ENCODE results near the gene LAMB3. TPM values are rescaled to one million over a fixed set of nuclear protein-coding genes. Genes with fewer than 3 reads are reported as not detected.

LAMB3 gene
- total RNA-seq, 6 donors from 2014 or later: 26.2 to 146 (median 79.6) TPM

- H3K4me3 ChIP-seq: no peak overlapping the region
- H3K27me3 ChIP-seq: no peaks in the 10 kb centered on the region
- H3K4me1 ChIP-seq: no peaks in the 10 kb centered on the region
- no peaks in the 10 kb centered on the region for H3K36me3 ChIP-seq
- WGBS, 2 donors: 68 to 78% methylated on average over 3 of the region's 3 CpGs
- no peak for DNase-seq
- TF ChIP-seq CTCF (IDR thresholded peaks at IDR 0.05): no peak
- no peak for TF ChIP-seq POLR2A (IDR thresholded peaks at IDR 0.05)
- TF ChIP-seq POLR2AphosphoS5 (IDR thresholded peaks at IDR 0.05): no peak
- TF ChIP-seq EP300 (IDR thresholded peaks at IDR 0.05): no peak
- ATAC-seq (ENCODE audit: low FRiP score in 2 of 2): no peak
- H3K27ac ChIP-seq: no peak overlapping the region
- H3K9me3 ChIP-seq: no peaks in the 10 kb centered on the region
These were observed 81.5 kb downstream of the LAMB3 start for GRCh38 chr1:209570743-209571142.

GRCh38 chr1:209569455-209570207 lies 82.6 kb downstream of the LAMB3 start:
- ATAC-seq (ENCODE audit: low FRiP score in 2 of 2) (peak in 1 of 2 donors; percentile 72), DNase-seq (peak in 1 of 2 donors; percentile 73)
- TF ChIP-seq EP300 (IDR thresholded peaks at IDR 0.05) (no peak), POLR2AphosphoS5 (IDR thresholded peaks at IDR 0.05) (no peak), POLR2A (IDR thresholded peaks at IDR 0.05) (no peak), CTCF (IDR thresholded peaks at IDR 0.05) (peak in 5 of 6 experiments; percentile 58 to 86 (median 68))
- no peaks in the 10 kb centered on the region for H3K27me3 ChIP-seq
- no peaks in the 10 kb centered on the region for H3K9me3 ChIP-seq
- 10 to 11% methylated on average over 9 of the region's 9 CpGs for WGBS, 2 donors
- no peak overlapping the region for H3K27ac ChIP-seq
- H3K4me3 ChIP-seq: no peak overlapping the region
- no peaks in the 10 kb centered on the region for H3K4me1 ChIP-seq
- H3K36me3 ChIP-seq: no peaks in the 10 kb centered on the region

GRCh38 chr1:209567698-209568175 lies 84.5 kb downstream of the LAMB3 start:
- no peak for DNase-seq
- 9 to 18% methylated on average over 1 of the region's 1 CpG for WGBS, 2 donors
- no peaks in the 10 kb centered on the region for H3K4me1 ChIP-seq
- no peaks in the 10 kb centered on the region for H3K27me3 ChIP-seq
- no peak overlapping the region for H3K4me3 ChIP-seq
- no peaks in the 10 kb centered on the region for H3K9me3 ChIP-seq
- H3K36me3 ChIP-seq: no peaks in the 10 kb centered on the region
- no peak for ATAC-seq (ENCODE audit: low FRiP score in 2 of 2)
- TF ChIP-seq POLR2AphosphoS5 (IDR thresholded peaks at IDR 0.05) (no peak), POLR2A (IDR thresholded peaks at IDR 0.05) (no peak), CTCF (IDR thresholded peaks at IDR 0.05) (no peak), EP300 (IDR thresholded peaks at IDR 0.05) (no peak)
- H3K27ac ChIP-seq: no peak overlapping the region

- no peak for TF ChIP-seq POLR2A (IDR thresholded peaks at IDR 0.05)
- no peak for TF ChIP-seq POLR2AphosphoS5 (IDR thresholded peaks at IDR 0.05)
- TF ChIP-seq EP300 (IDR thresholded peaks at IDR 0.05): no peak
- TF ChIP-seq CTCF (IDR thresholded peaks at IDR 0.05): peak; percentile 46 to 77 (median 66)
- Histone ChIP-seq H3K4me1 (no peaks in the 10 kb centered on the region), H3K27me3 (no peaks in the 10 kb centered on the region), H3K4me3 (no peak overlapping the region), H3K9me3 (no peaks in the 10 kb centered on the region), H3K36me3 (no peaks in the 10 kb centered on the region), H3K27ac (no peak overlapping the region)
- DNase-seq (peak in 1 of 2 donors; percentile 79), ATAC-seq (ENCODE audit: low FRiP score in 2 of 2) (peak; percentile 82 to 89)
- WGBS, 2 donors: 35 to 36% methylated on average over 15 of the region's 15 CpGs
These were observed 86.2 kb downstream of the LAMB3 start for GRCh38 chr1:209565759-209566678.

Other genes with a start within 250 kb of the LAMB3 start
- gene CAMK1G, start 68.7 kb downstream of the LAMB3 start, total RNA-seq: under 1 TPM in 3 of 6 donors, not detected in 3; 0.20 to 0.46 (median 0.30) TPM
- 100 to 1,000 TPM in 1 of 6 donors, 10 to 100 TPM in 5; 14.4 to 108 (median 46.0) TPM for gene G0S2, start 23.0 kb upstream of the LAMB3 start, total RNA-seq
- gene HSD11B1, start 52.4 kb upstream of the LAMB3 start, total RNA-seq: 10 to 100 TPM in 5 of 6 donors, 1 to 10 TPM in 1; 3.1 to 25.8 (median 17.4) TPM
- gene TRAF3IP3, start 103.6 kb upstream of the LAMB3 start, total RNA-seq: 10 to 100 TPM in 3 of 6 donors, 1 to 10 TPM in 3; 6.4 to 58.7 (median 10.8) TPM
- gene C1orf74, start 132.1 kb upstream of the LAMB3 start, total RNA-seq: 1 to 10 TPM in 5 of 6 donors, under 1 TPM in 1; 0.89 to 3.2 (median 1.8) TPM
- gene IRF6, start 153.7 kb upstream of the LAMB3 start, total RNA-seq: 10 to 100 TPM; 11.5 to 36.3 (median 20.0) TPM
- gene UTP25, start 175.5 kb upstream of the LAMB3 start, total RNA-seq: 1 to 10 TPM; 2.4 to 9.4 (median 7.9) TPM

Data from upper lobe of left lung (tissue), 6 donors.